Islet precursor cell (in vitro differentiated cells): Measurements from ENCODE around the gene PHF20.
"Not testable (repeated sequence)": the region's sequence is repeated elsewhere in the genome, so short reads cannot be mapped to it uniquely, and the experiment has no call there.

Experiments used
- DNase-seq: peaks from one replicate; pipeline ENCODE4 v3.0.0-alpha.2; 2018

Gene PHF20

DNA sequence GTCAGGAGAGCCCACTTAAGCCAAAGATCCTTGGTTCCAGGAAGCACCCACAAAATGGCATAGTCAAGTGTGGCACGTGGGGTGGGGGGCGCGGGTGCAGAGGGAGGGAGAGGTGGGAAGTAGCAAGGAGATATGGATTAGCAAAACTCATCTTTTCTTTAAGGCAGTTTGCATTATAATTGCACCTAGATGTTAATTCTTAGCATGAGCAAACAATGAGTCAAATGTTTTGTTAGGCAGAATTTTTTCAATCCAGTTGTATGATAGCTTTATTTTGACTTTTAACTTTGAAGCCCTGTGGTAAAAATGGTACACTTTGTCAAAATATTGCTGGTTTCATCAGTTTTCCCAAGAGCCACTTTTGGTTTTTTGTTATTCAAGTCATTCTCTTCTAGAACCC, 167.4 kb downstream of the PHF20 start:
- no peak for DNase-seq

DNA sequence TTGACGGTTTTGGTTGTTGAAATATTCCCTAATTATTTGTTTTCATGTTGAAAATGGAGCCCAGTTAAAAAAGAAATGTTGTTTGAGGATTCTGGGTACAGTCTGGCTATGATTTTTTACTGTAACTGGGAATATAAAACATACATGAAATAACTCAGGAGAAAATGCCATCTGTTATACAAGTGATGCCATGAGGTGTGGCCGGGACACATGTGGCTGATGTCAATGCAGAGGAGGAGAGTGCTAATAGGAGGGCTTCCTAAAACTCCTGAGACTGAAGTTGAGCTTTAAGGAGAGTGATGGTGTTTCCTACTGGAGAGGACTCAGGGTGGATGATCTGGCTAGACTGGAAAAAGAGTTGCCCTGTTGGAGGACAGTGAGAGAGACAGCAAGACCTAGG, 169.8 kb downstream of the PHF20 start:
- no peak for DNase-seq

DNA sequence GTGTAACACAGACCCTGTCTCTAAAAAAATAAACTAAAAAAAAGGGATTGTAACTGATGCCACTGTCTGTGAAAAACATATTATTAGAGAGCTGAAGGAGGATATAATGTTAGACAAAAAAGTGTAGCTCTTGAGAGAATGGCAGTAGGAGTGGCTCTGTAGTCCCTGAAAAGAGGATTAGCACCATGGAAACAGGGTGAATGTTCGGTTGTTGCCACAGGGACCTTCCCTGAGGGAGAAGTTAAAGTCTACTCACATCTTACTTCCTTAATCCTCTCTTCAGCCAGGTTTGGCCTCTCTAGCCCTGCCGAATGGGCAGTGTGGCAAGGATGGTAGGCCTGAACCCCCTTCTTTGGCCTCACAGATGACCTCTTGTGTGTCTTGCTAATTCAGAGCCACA, 170.4 kb downstream of the PHF20 start:
- DNase-seq: no peak

DNA sequence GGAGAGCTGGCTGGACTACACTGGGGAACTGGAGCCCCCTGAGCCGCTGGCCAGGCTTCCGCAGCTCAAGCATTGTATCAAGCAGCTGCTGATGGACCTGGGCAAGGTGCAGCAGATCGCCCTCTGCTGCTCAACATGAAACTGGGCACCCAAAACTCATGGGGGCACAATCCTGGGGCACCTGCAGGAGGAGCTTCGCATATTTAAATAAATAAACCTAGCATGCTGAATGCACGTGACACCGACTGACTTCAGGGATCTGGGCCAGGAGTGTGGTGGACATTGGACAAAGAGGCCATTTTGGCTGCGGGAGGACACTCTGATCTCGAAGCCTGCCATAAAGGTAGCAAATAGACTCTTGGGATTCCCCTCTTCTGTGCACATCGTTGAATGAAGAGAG, 175.7 kb downstream of the PHF20 start:
- peak; percentile 61 for DNase-seq

DNA sequence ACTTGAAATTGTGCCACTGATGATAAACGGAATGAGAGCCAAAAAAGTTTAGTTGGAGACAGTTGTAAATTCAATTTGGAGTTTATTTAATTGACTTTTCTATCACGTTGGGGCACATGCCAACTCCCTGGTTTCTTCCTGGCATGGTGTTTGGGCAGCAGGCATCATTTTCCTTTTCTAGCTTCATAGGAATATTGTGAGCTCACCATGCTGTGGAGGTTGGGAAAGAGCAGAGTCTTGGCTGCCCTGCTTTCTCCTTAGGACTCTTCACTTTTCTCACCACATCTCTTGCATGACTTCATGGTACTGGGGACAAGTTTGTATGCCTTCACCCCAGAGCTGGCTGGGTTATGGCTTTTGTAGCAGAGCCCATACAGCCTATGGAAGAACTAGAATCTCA, 176.1 kb downstream of the PHF20 start:
- no peak for DNase-seq

DNA sequence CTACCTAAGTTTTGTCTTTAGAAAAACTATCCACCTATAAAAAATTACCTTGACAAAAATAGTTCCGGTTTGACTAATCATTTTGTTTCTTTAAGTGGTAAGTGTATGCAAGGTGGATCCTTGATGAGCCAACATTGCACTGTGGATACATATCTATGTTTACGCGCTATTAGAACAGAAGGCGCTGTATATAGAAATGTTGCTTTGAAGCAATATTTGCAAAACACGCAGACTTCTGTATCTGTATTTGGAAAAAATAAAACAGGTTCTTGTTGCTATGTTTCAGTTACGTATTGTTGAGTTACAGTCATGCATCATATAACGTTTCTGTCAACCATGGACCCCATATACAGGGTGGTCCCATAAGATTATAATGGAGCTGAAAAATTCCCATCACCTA, 178.3 kb downstream of the PHF20 start:
- DNase-seq: no peak

DNA sequence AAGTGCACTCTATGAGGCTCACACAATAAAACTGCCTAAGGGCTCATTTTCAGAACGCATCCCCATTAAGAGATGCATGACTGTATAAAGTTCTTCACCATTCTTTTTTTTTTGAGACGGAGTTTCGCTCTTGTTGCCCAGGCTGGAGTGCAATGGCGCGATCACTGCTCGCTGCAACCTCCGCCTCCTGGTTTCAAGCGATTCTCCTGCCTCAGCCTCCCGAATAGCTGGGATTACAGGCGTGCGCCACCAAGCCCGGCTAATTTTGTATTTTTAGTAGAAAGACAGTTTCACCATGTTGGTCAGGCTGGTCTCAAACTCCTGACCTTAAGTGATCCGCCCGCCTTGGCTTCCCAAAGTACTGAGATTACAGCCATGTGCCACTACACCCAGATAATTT, 180.3 kb downstream of the PHF20 start:
- DNase-seq: not testable (repeated sequence)

DNA sequence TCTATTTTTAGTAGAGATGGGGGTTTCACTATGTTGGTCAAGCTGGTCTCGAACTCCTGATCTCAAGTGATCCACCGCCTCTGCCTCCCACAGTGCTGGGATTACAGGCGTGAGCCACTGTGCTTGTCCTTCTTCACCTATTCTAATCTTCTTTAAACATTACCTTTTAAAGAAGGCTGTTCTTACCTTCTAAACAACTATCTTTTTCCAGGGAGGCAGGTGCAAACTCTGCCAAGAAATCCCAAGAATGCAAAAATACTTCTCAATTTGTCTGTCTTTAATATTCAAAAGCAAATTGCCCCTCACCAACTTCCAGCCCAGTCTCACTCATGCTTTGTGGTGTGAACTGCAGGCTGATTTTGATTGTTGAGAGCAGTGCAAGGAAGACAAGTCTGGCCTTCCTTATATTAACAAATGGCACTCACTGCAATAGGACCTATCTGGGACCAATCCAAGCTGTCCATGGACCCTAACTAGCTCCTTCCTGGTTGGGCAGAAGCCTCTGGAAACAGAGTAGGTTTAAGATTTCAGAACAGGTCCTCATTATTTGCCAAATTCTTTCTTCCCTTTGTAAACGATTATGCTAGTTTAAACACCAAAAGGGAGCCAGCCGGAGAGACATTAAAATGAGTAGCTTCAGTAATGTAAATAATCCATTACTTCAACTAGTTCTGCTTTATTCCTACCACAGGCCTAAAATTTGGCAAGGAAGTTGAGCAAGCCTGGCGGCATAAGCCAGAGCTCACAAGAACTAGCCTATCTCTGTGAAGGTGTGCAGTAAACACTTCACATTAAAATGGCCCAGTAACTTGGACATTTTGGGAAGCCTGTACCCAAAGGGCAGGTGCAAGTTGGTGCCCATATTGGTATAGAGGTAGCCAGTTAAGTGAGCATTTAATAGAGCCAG, 180.9 kb downstream of the PHF20 start:
- no peak for DNase-seq

DNA sequence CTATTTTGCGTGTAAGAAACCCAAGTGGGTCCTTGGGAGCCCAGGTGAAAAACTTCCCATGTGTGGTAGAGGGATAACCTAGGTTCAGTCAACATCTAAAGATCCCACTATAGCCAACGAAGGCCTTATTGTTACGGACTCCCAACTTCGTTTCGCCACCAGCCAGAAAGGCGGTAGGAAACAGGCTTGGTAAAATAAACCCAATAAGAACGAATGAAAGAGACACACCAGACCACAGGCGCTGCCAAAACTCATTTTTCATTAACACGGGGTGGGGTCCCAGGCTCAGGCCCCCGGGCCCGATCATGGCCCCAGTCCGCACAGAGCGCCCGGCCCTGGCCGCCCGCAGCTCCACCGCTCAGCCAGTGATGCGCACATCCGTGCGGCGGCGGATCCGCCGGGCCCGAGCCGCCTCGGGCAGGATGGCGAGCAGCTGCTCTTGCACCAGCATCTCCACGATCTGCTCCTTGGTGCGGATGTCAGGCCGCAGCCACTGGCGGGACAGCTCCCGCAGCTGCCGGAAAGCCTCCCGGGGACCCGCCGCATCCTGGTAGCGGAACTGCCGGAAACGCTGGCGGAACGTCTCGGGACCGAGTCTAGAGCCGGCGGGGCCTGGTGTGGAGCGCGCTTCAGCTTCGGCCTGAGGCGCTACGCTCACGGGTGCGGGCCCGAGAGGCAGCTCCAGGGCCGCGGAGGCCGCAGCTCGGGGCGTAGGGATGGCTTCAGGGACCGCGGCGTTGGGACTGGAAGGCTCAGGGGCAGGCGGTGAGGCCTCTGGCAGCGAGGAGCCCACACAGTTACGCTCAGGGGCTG, 181.8 kb downstream of the PHF20 start:
- peak; percentile 73 for DNase-seq

DNA sequence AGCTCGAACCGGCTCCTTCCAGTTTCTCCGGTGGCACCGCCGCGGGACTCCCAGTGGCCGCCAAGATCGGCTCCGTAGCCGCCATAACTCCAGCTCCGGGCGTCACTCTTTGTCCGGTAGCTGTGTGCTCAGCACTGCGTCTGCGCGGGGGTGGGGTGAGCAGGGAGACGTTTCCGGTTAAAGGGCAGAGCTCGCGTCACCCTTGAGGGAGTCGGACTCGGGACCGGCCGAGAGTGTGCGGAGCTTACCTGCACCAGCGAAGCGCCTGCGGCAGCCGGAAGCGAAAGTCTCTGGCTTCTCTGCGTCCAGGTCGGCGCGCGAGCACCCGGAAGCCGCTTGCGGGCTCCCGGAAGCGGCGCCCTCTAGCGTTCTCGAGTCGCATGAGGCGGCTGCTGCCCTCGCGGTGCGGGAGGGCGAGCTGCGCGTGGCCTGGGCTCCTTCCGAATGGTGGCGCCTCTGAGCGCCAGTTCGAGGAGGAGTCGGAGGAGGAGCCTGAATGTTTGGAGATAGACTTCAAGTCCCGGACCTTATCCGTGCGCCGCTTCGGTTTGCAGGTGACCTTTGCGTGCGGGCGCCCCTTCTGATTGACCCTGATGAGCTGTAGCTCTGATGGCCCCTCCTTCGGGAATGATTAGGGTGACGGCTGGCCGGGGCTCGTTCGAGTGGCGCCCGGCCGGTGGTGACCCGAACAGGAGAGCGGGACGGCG, 182.5 kb downstream of the PHF20 start, which contains the start of gene SCAND1:
Gene SCAND1 (minus strand): TSS at position 303 of the 707 bp plus-strand sequence. CDS start 218 bp downstream, at position 85.
- DNase-seq: peak; percentile 99

DNA sequence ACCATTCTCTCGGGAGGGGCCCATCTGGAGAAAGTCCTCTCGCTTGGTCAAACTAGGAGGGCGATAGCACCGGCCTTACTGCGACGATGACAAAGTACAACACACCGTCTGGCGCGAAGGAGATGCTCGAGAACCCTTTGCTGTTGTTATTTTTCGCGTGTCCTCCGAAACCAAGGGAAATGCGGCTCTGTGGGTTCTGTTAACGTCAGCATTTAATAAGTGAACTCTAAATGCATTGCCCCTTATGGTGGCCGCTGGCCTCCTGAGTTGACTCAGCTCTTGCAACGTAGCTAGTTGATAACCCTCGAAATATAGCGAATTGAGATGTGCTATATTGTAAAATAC, 183.1 kb downstream of the PHF20 start:
- no peak for DNase-seq

DNA sequence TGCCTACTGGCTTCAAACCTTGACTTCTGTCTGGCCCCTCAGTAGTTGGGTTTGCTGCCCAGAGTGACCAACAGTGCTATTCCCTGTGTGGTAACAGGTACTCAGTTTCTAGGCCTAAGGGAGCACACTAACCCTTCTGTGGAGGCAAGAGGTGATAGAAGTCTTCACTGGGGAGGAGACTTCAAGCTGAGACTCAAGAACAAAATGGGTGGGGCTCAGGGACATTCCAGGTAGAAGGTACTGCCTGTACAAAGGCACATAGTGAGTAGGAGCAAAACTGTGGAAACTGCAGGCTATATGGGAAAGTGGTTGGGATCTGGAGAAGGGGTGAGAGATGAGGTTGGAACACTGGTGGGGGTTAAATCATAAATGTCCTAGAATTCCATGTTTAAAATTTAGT, 184.8 kb downstream of the PHF20 start:
- DNase-seq: no peak

DNA sequence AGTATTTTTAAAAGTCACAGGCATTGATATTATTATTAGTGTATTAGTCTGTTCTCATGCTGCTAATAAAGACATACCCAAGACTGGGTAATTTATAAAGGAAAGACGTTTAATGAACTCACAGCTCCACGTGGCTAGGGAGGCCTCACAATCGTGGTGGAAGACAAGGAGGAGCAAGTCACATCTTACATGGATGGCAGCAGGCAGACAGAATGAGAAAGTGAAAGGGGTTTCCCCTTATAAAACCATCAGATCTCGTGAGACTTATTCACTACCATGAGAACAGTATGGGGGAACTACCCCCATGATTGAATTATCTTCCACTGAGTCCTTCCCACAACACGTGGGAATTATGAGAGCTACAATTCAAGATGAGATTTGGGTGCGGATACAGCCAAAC, 187.5 kb downstream of the PHF20 start:
- DNase-seq: not testable (repeated sequence)

DNA sequence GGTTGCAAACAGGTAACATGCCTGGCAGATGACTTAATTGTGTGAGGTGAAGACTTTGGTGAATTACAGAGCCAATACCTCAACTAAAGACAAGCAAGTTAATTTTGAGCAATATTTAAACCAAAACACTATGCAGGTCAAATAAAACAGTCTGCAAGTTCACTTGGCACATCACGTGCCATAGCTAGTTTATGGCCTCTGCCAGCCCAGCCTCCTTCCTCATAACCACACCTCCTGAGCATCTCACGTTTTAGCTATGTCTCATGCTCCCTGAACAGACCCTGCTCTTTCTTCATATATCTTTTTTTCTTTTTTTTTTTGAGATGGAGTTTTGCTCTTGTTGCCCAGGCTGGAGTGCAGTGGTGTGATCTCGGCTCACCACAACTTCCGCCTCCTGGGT, 192.1 kb downstream of the PHF20 start:
- no peak for DNase-seq

DNA sequence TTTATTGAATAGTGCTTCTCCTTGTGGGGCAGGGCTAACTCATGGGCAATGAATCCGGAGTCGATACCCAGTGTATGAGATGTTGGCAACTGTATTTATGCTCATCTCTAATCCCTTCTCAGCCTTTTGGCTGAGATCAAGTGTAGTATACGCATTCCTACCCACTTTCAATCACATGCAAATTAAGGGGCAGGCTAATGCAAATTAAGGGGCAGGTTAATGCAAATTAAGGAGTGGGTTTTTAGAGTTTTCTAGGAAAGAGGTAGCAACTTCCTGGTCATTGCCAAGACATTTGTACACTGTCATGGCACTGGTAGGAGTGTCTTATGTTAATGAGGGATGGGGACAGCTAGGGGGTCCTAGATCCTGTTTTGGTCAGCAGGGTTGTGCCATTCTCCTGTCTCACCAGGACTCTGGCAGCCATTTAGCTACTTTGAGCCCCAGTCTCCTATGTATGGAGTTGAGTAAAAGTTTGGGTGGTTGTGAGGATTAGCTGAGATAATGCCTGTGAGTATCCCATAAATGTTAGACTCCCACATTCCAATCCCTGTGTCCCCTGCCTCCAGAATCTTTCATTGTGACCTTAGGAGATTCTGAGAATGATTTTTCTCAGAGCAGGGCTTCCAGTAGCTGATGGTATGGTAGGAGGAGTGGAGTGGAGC, 196.3 kb downstream of the PHF20 start, which contains the start of gene CNBD2:
Gene CNBD2 (plus strand): TSS at position 612 of the 662 bp plus-strand sequence. CDS start 173 bp downstream, outside the sequence.
- DNase-seq: no peak

DNA sequence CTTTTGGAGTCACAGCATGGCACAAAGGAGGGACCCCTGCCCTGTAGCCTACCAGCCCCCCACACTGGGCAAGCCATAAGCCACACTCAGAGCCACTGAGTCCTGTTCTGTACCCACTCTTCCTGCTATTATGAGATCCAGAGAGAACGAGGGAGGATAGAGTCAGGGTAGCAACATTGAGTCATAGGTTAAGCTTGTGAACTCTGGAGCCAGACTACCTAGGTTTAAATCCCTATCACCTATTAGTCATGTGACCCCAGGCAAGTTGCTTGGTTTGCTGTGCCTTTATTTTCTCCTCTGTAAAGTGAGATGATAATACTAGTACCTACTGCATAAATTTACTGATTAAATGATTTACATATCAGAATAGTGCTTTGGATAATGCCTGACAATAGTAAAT, 197.1 kb downstream of the PHF20 start:
- no peak for DNase-seq

DNA sequence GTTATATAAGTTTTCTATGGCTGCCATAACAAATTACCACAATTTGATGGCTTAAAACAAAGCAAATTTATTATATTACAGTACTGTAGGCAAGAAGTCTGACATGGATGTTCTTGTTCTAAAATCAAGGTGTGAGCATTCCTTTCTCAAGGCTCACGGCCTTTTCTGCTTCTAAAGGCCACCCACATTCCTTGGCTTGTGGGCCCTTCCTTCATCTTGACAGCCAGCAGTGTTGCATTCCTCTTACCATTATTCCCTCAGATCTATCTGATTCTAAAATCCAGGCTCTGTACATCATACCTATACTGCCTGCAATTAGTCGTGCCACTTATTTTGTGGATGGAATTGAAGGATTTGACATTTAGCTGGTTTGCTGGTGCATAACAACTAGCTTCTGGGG, 200.2 kb downstream of the PHF20 start:
- no peak for DNase-seq

DNA sequence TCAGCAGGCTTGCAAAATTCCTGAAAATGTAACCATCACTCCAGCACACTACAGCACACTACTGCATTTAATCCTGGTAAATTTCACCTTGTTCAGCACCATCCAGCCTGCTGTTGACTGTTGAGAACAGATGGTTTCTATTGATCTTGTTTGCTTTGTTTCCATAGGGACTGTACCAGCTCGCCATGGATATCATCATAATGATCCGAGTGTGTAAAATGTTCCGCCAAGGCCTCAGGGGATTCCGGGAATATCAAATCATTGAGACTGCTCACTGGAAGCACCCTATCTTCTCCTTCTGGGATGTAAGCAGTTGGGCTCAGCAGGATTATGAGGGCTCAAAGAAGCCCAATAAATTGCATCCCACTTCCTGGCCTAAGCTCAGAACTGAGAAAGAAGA, 200.6 kb downstream of the PHF20 start:
- no peak for DNase-seq

DNA sequence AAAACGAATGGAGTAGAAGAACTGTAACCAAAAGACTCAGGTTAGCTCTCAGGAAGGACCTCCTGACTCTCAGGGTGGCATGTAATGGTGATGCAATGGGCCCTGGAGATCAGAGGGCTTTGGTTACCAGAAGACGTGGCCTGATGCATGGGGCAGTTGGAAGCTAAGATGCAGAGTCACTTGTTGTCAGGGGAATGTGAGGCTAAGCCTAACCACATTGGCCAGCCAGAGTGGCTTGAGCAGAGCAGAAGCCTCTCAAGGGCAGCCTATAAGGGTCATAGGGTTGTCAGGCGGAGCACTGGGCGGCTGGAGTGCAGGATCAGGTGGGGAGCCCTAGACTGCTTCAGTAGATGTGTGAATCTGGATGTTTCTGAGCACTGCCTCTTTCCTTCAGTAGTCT, 202.4 kb downstream of the PHF20 start:
- no peak for DNase-seq

DNA sequence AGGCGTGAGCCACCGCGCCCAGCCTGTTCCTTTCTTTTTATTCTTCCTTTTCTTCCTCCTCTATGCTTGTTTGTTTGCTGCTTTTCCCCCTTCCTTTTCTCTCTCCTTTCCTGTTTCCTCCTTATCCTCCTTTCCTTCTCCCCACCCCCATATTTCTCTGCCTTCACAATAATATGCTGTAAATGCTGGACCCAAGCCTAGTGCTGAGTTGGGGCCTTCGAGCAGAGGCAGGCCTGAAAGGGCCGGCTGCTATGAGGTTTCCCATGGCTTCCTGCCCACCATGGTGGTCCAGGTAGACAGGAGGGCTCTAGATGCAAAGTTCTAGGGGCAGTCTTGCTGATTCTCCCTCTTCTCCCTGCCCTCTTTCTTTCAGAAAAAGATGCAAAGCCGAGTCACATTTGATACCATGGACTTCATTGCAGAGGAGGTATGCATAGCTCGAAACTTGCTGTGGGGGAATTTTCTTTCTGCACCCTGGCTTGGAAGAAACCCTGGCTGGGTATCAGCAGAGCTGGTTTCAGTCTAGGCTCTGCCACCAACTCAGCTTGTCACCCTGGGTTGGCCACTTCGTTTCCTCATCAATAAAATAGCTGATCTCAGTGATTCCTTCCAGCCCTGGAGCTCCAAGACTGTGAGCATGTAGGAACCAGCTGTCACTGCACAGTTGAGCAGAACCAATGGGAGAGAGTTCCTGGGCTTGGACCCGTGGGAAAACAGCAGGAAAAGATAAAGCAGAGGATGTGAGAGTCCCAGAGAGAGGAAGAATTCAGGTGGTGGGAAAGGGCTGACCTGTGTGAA, 204.0 kb downstream of the PHF20 start:
- DNase-seq: no peak

DNA sequence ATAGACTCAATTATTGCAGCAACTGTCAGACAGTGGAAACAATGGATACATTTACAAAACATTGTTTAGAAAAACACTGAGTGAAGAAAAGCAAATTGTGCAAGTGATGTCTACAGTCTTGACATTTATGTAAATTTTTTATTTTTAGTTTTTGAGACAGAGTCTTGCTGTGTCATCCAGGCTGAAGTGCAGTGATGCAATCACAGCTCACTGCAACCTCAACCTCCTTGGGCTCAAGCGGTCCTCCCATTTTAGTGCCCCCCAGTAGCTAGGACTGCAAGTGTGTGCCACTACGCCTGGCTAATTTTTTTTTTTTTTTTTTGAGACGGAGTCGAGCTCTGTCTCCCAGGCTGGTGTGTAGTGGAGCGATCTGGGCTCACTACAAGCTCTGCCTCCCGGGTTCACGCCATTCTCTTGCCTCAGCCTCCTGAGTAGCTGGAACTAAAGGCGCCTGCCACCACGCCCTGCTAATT, 206.3 kb downstream of the PHF20 start:
- no peak for DNase-seq

DNA sequence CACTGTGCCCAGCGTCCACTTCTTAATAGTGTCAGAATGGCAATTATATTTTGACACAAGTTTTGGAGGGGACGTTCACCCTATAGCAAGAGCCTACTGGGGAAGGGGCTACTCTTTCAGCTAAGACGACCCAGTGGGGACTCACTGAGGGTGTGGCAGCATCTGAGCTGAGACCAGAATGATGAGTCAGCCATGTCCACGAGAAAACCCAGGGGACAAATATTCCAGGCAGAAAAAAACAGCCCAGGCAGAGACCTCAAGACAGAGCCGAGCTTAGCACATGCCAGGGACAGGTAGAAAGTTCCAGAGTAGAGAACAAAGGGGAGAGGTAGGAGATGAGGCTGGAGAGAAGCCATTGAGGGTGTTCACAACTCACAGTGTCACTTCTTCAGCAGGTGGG, 207.7 kb downstream of the PHF20 start:
- DNase-seq: no peak
